HG03097 (cell line): ENCODE measurements around the gene MYH15.

Experiments
- ATAC-seq: cut with Tn5 transposase; IDR thresholded peaks from one replicate; pipeline ENCODE4 v1.9.1; 2021; ENCODE audit not compliant: unreplicated experiment, low FRiP score

Gene MYH15

GRCh38 chr3:108511055-108511454 is 659 bp upstream of the MYH15 start:
- no peak for ATAC-seq

GRCh38 chr3:108509871-108510270 is 525 bp downstream of the MYH15 start:
- ATAC-seq = no peak

- ATAC-seq = no peak
Measured at GRCh38 chr3:108509263-108509662, 1.1 kb downstream of the MYH15 start.

GRCh38 chr3:108507902-108508301 is 2.5 kb downstream of the MYH15 start:
- ATAC-seq = no peak

GRCh38 chr3:108505811-108506210 is 4.6 kb downstream of the MYH15 start:
- no peak for ATAC-seq

GRCh38 chr3:108503722-108504121 is 6.7 kb downstream of the MYH15 start:
- no peak for ATAC-seq

GRCh38 chr3:108501535-108501934 is 8.9 kb downstream of the MYH15 start:
- ATAC-seq = no peak

- no peak for ATAC-seq
Measured at GRCh38 chr3:108500728-108501127, 9.7 kb downstream of the MYH15 start.

- no peak for ATAC-seq
Measured at GRCh38 chr3:108497271-108497670, 13.1 kb downstream of the MYH15 start.

GRCh38 chr3:108495717-108496116 is 14.7 kb downstream of the MYH15 start:
- no peak for ATAC-seq

GRCh38 chr3:108494906-108495531 is 15.4 kb downstream of the MYH15 start:
- ATAC-seq = no peak

- no peak for ATAC-seq
Measured at GRCh38 chr3:108493862-108494261, 16.5 kb downstream of the MYH15 start.

- no peak for ATAC-seq
Measured at GRCh38 chr3:108491456-108491855, 18.9 kb downstream of the MYH15 start.

- ATAC-seq = no peak
Measured at GRCh38 chr3:108489776-108490175, 20.6 kb downstream of the MYH15 start.

GRCh38 chr3:108488631-108489030 is 21.8 kb downstream of the MYH15 start:
- no peak for ATAC-seq

- ATAC-seq = no peak
Measured at GRCh38 chr3:108487439-108487838, 23.0 kb downstream of the MYH15 start.

- ATAC-seq = no peak
Measured at GRCh38 chr3:108486941-108487340, 23.5 kb downstream of the MYH15 start.

- ATAC-seq = no peak
Measured at GRCh38 chr3:108486338-108486737, 24.1 kb downstream of the MYH15 start.

GRCh38 chr3:108485146-108485545 is 25.2 kb downstream of the MYH15 start:
- ATAC-seq = no peak

GRCh38 chr3:108479224-108479623 is 31.2 kb downstream of the MYH15 start:
- no peak for ATAC-seq

- ATAC-seq = peak; percentile 55
Measured at GRCh38 chr3:108477511-108478147, 32.8 kb downstream of the MYH15 start.

- no peak for ATAC-seq
Measured at GRCh38 chr3:108475220-108475782, 35.1 kb downstream of the MYH15 start.
